Measurements from ENCODE around the gene DOK3.

Gene DOK3

DNA sequence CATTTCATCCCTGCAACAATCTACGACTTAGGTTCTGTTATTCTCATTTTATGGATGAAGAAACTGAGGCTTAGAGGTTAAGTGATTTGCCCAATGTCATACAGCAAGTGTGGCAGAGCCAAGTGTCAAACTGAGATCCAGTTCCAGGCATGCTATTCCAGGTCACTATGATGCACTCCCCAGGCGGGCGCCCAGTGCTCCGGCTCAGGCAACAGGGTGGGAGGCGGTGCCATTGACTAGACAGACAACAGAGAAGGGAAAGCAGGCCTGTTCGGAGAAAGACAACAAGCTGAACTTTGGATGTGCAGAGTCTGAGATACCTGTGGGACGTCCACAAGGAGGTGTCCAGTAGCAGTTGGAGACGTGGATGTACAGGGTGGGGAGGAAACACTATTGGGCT is 18.0 kb upstream of the DOK3 start:
- Histone ChIP-seq H3K27ac (replicated peaks) (no peak overlapping the region), H3K4me3 (replicated peaks; ENCODE audit: insufficient read depth, low read length) (no peak overlapping the region), H3K27me3 (ENCODE audit: insufficient read depth, poor library complexity, severe bottlenecking) (no peaks in the 10 kb centered on the region)
- TF ChIP-seq, protein P1, sequence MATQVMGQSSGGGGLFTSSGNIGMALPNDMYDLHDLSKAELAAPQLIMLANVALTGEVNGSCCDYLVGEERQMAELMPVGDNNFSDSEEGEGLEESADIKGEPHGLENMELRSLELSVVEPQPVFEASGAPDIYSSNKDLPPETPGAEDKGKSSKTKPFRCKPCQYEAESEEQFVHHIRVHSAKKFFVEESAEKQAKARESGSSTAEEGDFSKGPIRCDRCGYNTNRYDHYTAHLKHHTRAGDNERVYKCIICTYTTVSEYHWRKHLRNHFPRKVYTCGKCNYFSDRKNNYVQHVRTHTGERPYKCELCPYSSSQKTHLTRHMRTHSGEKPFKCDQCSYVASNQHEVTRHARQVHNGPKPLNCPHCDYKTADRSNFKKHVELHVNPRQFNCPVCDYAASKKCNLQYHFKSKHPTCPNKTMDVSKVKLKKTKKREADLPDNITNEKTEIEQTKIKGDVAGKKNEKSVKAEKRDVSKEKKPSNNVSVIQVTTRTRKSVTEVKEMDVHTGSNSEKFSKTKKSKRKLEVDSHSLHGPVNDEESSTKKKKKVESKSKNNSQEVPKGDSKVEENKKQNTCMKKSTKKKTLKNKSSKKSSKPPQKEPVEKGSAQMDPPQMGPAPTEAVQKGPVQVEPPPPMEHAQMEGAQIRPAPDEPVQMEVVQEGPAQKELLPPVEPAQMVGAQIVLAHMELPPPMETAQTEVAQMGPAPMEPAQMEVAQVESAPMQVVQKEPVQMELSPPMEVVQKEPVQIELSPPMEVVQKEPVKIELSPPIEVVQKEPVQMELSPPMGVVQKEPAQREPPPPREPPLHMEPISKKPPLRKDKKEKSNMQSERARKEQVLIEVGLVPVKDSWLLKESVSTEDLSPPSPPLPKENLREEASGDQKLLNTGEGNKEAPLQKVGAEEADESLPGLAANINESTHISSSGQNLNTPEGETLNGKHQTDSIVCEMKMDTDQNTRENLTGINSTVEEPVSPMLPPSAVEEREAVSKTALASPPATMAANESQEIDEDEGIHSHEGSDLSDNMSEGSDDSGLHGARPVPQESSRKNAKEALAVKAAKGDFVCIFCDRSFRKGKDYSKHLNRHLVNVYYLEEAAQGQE (IDR thresholded peaks at IDR 0.05; ENCODE audit: insufficient replicate concordance, low read depth), result no peak
- TF ChIP-seq GABPA (IDR thresholded peaks at IDR 0.05; ENCODE audit: low read depth) (no peak), POLR2AphosphoS5 (IDR thresholded peaks at IDR 0.05; ENCODE audit: low read depth) (no peak; the same call in 1 of the 2 replicates), CTCF (IDR thresholded peaks at IDR 0.05; ENCODE audit: insufficient read depth, low read length) (no peak), SPI1 (IDR thresholded peaks at IDR 0.05; ENCODE audit: borderline replicate concordance, low read depth) (no peak)
- no peak for DNase-seq (ENCODE audit: low read depth in 1 of 2, low spot score in 1 of 2)

DNA sequence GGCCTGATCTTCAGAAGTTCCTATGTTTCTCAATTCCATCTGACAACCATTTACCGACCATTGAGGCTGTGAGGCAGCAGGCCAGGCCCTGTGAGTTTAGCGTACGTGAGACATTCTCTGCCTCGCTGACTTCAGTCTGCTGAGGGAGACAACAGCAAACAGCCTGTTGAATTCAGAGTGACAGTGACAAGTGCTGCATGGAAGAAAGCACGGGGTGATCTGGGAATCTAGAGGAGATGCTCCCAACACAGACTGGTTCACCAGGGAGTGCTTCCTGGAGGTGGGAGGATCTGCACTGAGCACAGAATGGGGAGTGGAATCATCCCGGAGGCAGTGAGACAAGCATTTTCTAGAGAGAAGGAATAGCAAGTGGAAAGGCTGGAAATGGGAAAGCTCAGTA is 17.2 kb upstream of the DOK3 start:
- no peak for DNase-seq (ENCODE audit: low read depth in 1 of 2, low spot score in 1 of 2)
- H3K27me3 ChIP-seq (ENCODE audit: insufficient read depth, poor library complexity, severe bottlenecking), result no peaks in the 10 kb centered on the region
- TF ChIP-seq SPI1 (IDR thresholded peaks at IDR 0.05; ENCODE audit: borderline replicate concordance, low read depth) (no peak), CTCF (IDR thresholded peaks at IDR 0.05; ENCODE audit: insufficient read depth, low read length) (no peak), GABPA (IDR thresholded peaks at IDR 0.05; ENCODE audit: low read depth) (no peak), POLR2AphosphoS5 (IDR thresholded peaks at IDR 0.05; ENCODE audit: low read depth) (no peak)
- TF ChIP-seq, protein P1 (IDR thresholded peaks at IDR 0.05; ENCODE audit: insufficient replicate concordance, low read depth), result no peak
- no peak overlapping the region for H3K4me3 ChIP-seq (replicated peaks; ENCODE audit: insufficient read depth, low read length)
- no peak overlapping the region for H3K27ac ChIP-seq (replicated peaks)

GRCh38 chr5:177526191-177526590 is 16.6 kb upstream of the DOK3 start:
- no peaks in the 10 kb centered on the region for H3K27me3 ChIP-seq (ENCODE audit: insufficient read depth, poor library complexity, severe bottlenecking)
- TF ChIP-seq POLR2AphosphoS5 (IDR thresholded peaks at IDR 0.05; ENCODE audit: low read depth), result no peak
- no peak for TF ChIP-seq SPI1 (IDR thresholded peaks at IDR 0.05; ENCODE audit: borderline replicate concordance, low read depth)
- TF ChIP-seq GABPA (IDR thresholded peaks at IDR 0.05; ENCODE audit: low read depth), result no peak
- TF ChIP-seq, protein P1 (IDR thresholded peaks at IDR 0.05; ENCODE audit: insufficient replicate concordance, low read depth), result no peak
- TF ChIP-seq CTCF (IDR thresholded peaks at IDR 0.05; ENCODE audit: insufficient read depth, low read length), result no peak
- no peak overlapping the region for H3K4me3 ChIP-seq (replicated peaks; ENCODE audit: insufficient read depth, low read length)
- no peak for DNase-seq (ENCODE audit: low read depth in 1 of 2, low spot score in 1 of 2)
- no peak overlapping the region for H3K27ac ChIP-seq (replicated peaks)
